ENCODE results near the gene ZNF618.
A peak's percentile ranks its signal among the peaks of the same experiment; 100 is the strongest.
"Not testable (repeated sequence)": the region's sequence is repeated elsewhere in the genome, so short reads cannot be mapped to it uniquely, and the experiment has no call there.

ZNF618 gene

DNA sequence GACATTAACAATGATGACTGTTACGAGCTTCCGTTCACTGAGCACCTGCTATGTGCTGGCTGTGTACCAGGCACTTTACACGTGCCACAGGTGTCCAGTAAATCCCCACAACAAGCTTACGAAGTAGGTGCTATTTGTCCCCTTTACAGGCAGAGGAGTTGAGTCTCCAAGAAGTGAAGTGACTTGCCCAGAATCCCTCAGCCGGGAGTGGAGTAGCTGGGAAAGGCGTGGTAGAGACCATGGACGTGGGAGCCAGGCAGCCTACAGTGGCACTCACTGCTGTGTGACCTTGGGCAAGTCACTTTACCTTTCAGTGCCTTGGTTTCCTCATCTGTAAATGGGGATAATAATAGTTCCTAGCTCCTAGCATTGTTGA lies 202.7 kb downstream of the ZNF618 start:
- no peak for DNase-seq (ENCODE audit: low spot score)
- TF ChIP-seq, protein P1, sequence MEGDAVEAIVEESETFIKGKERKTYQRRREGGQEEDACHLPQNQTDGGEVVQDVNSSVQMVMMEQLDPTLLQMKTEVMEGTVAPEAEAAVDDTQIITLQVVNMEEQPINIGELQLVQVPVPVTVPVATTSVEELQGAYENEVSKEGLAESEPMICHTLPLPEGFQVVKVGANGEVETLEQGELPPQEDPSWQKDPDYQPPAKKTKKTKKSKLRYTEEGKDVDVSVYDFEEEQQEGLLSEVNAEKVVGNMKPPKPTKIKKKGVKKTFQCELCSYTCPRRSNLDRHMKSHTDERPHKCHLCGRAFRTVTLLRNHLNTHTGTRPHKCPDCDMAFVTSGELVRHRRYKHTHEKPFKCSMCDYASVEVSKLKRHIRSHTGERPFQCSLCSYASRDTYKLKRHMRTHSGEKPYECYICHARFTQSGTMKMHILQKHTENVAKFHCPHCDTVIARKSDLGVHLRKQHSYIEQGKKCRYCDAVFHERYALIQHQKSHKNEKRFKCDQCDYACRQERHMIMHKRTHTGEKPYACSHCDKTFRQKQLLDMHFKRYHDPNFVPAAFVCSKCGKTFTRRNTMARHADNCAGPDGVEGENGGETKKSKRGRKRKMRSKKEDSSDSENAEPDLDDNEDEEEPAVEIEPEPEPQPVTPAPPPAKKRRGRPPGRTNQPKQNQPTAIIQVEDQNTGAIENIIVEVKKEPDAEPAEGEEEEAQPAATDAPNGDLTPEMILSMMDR (IDR thresholded peaks at IDR 0.05; ENCODE audit: extremely low read depth, missing control alignments) = no peak

DNA sequence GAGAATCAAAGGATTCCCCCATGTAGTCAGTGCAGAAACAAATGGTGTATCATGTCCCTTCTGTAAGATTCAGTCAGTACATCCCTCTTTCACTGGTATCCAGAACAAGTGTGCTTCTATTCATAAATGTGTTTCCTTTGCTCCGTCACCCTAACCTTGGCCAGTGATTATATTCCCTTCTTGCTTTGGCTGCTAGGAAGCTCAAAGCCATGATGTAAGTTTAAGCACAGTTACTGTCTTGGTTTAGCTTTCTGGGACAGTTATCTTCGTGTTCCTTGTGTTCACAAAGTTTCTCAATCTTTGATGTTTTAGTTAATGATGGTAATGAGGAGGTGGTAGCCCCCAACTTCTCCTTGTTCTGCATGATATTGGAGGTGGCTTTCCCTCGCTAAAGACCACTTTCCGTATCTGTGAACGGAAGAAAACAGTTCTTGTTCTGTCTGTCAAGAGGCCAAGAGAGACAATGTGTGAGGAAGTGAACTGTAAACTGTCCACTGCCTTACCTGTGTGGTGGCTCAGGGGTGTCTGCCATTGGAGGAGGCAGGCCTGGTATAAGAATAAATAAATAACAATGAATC lies 204.2 kb downstream of the ZNF618 start:
- TF ChIP-seq, protein P1 (IDR thresholded peaks at IDR 0.05; ENCODE audit: extremely low read depth, missing control alignments) = no peak
- no peak for DNase-seq (ENCODE audit: low spot score)

DNA sequence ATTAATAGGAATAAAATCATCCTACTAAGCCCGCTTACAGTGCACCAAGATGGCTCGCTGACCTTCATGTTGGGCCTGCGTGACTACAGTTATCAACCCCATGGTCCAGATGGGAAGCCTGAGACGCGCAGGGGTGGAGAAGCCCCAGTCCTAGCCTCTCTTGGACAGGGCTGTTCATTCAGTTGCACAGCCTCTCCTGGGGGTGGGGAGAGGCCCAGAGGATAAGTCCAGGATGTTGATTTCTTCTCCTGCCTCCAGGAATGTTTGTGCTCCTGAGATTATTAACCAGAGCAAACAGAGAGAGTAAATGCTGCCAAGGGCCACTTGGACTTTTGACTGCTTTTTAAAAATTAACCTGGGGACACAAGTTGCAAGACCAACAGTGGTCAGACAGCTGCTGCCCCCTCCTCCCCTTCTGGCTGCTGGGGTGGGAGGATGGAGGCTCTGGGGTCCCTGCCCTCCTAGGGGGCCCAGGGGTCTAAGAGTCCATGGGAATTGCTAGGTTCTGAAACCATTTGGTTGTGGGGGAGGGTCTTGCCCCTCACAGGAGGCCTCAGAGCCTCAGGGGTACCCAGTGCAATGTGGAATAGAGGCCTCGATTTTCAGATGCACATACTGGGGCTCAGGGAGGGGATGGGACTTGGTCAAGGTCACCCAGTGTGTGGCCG lies 204.8 kb downstream of the ZNF618 start:
- TF ChIP-seq, protein P1 (IDR thresholded peaks at IDR 0.05; ENCODE audit: extremely low read depth, missing control alignments) = no peak
- DNase-seq (ENCODE audit: low spot score) = no peak

DNA sequence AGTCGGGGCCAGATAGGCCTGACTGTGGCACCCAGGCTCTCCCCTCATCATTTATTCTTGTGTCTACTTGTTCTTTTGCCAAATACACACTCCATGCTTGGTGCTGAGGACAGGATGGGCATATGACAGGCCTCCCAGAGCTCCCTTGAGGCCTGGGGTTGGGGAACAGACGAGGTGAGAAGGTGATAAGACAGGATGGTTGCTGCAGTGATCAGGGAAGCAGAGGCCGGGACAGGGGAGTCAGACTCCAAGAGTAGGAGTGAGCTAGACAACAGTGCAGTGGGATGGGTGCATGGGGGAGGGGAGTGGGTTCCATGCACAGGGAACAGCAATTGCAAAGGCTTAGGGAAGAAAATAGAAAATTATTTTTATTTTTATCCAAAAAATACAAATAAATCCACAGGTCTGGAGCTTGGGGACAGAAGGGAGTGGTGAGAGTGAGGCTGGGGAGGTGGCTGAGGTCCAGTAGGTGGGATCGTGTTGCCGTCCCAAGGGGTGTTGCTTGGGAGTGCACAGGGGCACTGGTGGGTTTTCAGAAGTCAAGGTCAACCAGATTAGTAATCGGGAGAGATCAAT lies 205.4 kb downstream of the ZNF618 start:
- TF ChIP-seq, protein P1 (IDR thresholded peaks at IDR 0.05; ENCODE audit: extremely low read depth, missing control alignments) = no peak
- DNase-seq (ENCODE audit: low spot score) = no peak

DNA sequence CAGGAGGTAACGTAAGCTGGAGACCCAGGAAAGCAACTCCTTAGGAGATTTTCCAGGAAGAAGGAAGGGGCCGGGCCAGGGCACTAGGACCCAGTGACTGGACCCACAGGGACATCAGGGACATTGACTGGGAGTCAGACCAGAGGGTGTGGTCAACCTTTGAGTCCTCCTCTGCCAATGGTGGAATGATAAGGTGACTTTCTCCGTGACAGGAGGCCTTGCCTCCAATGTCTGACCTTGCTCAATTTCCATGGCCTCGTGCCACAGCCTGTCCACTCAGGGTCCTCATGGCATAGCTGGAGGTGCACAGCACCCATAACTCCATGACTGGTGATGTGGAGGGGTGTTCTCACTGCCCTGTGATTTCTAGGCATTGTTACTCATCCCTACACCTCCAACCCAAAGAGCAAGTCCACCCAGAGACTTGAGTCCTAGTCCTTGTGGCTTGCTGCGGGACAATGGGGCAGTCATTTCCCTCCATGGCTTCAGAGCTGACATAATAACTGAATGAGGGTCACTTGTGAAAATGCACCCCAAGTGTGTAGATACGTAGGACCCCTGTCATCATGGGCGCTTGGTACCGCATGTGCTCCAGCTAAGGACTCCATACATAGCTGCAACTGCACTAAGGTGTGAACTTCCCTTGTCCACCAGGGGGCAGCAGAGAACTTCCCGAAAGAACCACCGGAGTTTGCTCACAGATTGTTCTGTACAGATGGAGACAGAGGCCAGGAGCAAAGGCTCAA lies 206.1 kb downstream of the ZNF618 start:
- TF ChIP-seq, protein P1 (IDR thresholded peaks at IDR 0.05; ENCODE audit: extremely low read depth, missing control alignments) = peak; percentile 95
- peak; percentile 89 for DNase-seq (ENCODE audit: low spot score)

DNA sequence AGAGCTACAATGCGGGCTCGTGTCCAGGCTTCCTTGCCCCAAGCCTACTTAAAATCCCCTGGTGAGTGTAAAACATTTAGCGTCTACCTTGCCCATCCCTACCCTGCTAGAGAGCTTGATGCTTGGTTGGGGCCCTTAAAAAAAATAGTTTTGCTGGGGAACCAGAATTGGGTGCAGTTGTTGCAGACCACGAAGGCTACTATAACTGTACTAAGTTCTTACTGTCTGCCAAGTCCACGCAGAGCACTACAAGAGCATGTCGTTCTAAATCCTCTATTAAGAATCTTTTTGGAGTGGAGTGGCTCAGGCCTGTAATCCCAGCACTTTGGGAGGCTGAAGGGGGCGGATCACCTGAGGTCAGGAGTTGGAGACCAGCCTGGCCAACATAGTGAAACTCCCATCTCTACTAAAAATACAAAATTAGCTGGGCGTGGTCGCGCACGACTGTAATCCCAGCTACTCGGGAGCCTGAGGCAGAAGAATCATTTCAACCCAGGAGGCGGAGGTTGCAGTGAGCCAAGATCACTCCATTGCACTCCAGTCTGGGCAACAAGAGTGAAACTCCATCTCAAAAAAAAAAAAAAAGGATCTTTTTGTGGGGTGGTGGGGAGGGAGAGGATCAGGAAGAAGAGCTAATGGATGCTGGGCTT lies 206.8 kb downstream of the ZNF618 start:
- DNase-seq (ENCODE audit: low spot score) = not testable (repeated sequence)

DNA sequence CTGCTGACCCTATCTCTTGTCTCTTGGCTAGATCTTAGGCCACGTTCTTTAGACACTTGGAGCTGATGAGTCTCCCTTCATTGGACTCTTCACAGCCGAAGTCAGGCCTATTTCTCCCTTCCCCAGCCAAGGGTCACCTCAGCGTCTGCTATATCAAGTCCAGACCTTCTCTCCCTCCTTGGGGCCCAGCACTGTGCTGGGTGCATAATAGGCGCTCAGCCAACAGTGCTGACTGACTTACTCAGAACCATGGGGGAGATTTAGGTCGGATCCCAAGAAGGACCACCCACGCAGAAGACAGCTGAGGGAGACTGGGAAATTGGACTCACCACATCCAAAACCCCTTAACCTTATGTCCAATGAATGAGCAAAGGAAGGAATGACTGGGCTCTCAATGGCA lies 207.6 kb downstream of the ZNF618 start:
- TF ChIP-seq, protein P1 (IDR thresholded peaks at IDR 0.05; ENCODE audit: extremely low read depth, missing control alignments) = no peak
- no peak for DNase-seq (ENCODE audit: low spot score)

Measured in GM20000 (cell line).